ENCODE results near the gene DPYSL5. TPM values are rescaled to one million over a fixed set of nuclear protein-coding genes. Genes with fewer than 3 reads are reported as not detected.

DPYSL5 gene
- total RNA-seq, 5 donors from 2014 or later (not counting 1 experiment from before 2014, with no cell fraction given) = not detected

DNA sequence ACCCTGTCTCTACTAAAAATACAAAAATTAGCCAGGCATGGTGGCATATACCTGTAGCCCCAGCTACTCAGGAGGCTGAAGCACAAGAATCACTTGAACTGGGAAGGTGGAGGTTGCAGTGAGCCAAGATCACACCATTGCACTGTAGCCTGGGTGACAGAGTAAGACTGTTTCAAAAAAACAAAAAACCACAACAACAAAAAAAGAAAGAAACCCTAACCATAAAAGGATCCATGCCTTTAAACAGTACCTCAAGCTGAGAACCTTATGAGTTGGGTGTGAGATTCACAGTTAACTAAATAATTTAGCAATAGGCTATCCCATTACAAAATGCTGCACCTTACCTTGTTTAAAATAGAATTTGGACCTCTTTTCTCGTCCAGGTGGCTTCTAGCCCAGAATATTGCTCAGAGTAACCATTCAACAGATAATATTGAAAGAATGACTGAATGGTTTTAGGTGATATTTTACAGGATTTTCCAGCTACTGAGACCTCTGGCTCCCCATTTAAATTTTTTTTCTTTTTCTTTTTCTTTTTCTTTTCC is 6.4 kb downstream of the DPYSL5 start:
- H3K4me3 ChIP-seq (ENCODE audit: control insufficient read depth in 1 of 2, extremely low read depth in 1 of 2, low read length in 1 of 2) = no peak overlapping the region
- Mint-ChIP-seq H3K4me1 (peaks cover 0 to 8% (median 5%) of the 10 kb centered on the region in 3 donors), H3K27me3 (peaks cover 35 to 38% of the 10 kb centered on the region in 2 donors), H3K9me3 (no peaks in the 10 kb centered on the region), H3K27ac (no peak overlapping the region), H3K36me3 (no peaks in the 10 kb centered on the region), H3K4me3 (no peak overlapping the region)
- POLR2A ChIA-PET = no interaction called here
- ATAC-seq (replicated peaks in 1 of 4) (peak in 1 of 4 experiments; percentile 57), DNase-seq (no peak)
- no CpG with 5 or more reads among the region's 1 CpG for WGBS (ENCODE audit: insufficient coverage)
- no peaks in the 10 kb centered on the region for H3K9me3 ChIP-seq
- CTCF ChIA-PET = interaction anchor here in 1 of 2 donors (0.6 kb wide), 1 partner anchor 54 kb away, joined by 6 read pairs; no protein-coding TSS in a partner anchor
- peaks cover 2 to 8% of the 10 kb centered on the region in 2 experiments for H3K4me1 ChIP-seq (ENCODE audit: control insufficient read depth in 1 of 2, extremely low read depth in 1 of 2, insufficient read depth in 2 of 2, low read length in 2 of 2)
- no peaks in the 10 kb centered on the region for H3K36me3 ChIP-seq (ENCODE audit: control insufficient read depth in 2 of 2, extremely low read depth in 1 of 2, insufficient read depth in 1 of 2, low read length in 1 of 2)
- no peak overlapping the region for H3K27ac ChIP-seq (ENCODE audit: low read length)
- H3K27me3 ChIP-seq (replicated peaks in 1 of 2; ENCODE audit: control insufficient read depth in 2 of 2, extremely low read depth in 1 of 2, insufficient read depth in 2 of 2, low read length in 1 of 2) = peaks cover 12 to 26% of the 10 kb centered on the region in 2 experiments

DNA sequence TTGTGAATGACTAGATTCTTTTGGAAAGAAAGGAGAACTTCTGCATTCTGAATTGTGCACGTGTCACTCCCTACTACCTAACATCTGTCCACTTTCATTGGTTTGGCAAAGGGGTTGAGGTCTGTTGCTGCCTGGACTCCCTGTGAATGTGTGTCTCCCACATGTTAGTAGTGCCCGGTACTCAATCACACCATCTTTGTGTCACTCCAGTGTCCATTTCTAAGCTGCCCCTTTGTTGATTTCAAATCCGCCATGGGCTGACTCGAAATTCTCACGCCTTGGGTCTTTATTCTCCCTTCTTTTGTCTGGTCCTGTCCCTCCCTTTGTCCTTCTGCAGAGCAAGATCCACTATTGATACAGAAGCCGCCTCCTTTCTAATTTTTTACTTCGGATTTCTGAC is 7.5 kb downstream of the DPYSL5 start:
- Mint-ChIP-seq H3K27me3 (peaks cover 39 to 42% of the 10 kb centered on the region in 2 donors), H3K36me3 (no peaks in the 10 kb centered on the region), H3K4me3 (no peak overlapping the region), H3K4me1 (peaks cover 0 to 2% (median 0%) of the 10 kb centered on the region in 3 donors), H3K27ac (peak overlapping the region in 1 of 2 donors; percentile 1), H3K9me3 (no peaks in the 10 kb centered on the region)
- 100% methylated on average over 1 of the region's 7 CpGs for WGBS (ENCODE audit: insufficient coverage)
- no peaks in the 10 kb centered on the region for H3K36me3 ChIP-seq (ENCODE audit: control insufficient read depth in 2 of 2, extremely low read depth in 1 of 2, insufficient read depth in 1 of 2, low read length in 1 of 2)
- no peak for ATAC-seq (replicated peaks in 1 of 4)
- H3K27ac ChIP-seq (ENCODE audit: low read length) = no peak overlapping the region
- H3K4me1 ChIP-seq (ENCODE audit: control insufficient read depth in 1 of 2, extremely low read depth in 1 of 2, insufficient read depth in 2 of 2, low read length in 2 of 2) = no peaks in the 10 kb centered on the region
- H3K4me3 ChIP-seq (ENCODE audit: control insufficient read depth in 1 of 2, extremely low read depth in 1 of 2, low read length in 1 of 2) = no peak overlapping the region
- DNase-seq = no peak
- ChIA-PET POLR2A (no interaction called here), CTCF (no interaction called here)
- no peaks in the 10 kb centered on the region for H3K9me3 ChIP-seq
- peaks cover 11 to 16% of the 10 kb centered on the region in 2 experiments for H3K27me3 ChIP-seq (replicated peaks in 1 of 2; ENCODE audit: control insufficient read depth in 2 of 2, extremely low read depth in 1 of 2, insufficient read depth in 2 of 2, low read length in 1 of 2)

DNA sequence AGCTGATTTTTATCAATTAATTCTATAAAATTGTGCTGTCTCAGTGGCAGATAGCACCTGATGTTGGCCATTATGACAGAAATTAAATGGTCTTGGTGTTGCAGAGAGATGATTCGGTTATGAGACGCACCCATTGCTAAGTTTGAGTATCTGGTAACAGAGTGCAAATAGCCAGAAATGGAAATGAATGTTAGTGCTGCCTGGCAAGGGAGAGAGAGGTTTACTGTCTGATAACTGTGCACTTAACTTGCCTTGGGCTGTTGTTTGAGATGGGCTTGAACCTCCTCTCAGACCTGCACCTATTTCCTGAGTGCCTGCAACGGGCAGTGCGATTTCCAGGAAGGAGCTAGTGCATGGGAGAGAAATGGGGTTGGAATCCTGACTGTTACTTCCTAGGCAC is 11.7 kb downstream of the DPYSL5 start:
- ATAC-seq (replicated peaks in 1 of 4) = no peak
- H3K4me3 Mint-ChIP-seq = no peak overlapping the region

DNA sequence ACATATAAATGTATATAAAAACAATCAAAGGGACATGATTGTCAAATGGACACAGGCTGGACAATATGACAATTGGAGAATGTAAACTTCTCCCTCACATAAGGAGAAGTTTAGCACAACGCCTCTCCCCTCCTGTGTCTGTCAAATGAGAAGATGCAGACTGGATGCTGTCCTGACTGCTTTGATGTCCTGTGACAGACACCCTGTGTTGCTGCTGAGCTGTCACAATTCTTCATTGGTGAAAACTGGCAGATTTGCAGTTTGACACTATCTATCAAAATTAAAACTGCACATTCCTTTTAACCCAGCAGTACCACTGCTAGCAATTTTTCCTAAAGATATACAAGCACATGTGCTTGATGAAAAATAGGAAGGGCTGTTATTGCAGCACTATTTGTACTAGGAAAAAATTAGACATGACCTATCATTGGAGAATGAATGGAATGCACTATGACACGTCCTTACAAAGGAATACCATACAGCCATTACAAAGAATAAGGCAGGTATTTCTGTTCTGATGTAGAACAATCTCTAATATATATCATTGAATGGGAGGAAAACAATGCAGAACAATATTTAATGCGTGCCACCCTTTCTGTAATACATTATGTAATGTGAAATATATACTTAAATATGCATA is 12.4 kb downstream of the DPYSL5 start:
- H3K4me3 Mint-ChIP-seq = no peak overlapping the region
- ATAC-seq (replicated peaks in 1 of 4) (no peak), DNase-seq (no peak)
- WGBS (ENCODE audit: insufficient coverage) = 57% methylated on average over 1 of the region's 3 CpGs
- Histone ChIP-seq H3K4me1 (ENCODE audit: control insufficient read depth in 1 of 2, extremely low read depth in 1 of 2, insufficient read depth in 2 of 2, low read length in 2 of 2) (no peaks in the 10 kb centered on the region), H3K4me3 (ENCODE audit: control insufficient read depth in 1 of 2, extremely low read depth in 1 of 2, low read length in 1 of 2) (no peak overlapping the region), H3K27ac (ENCODE audit: low read length) (no peak overlapping the region), H3K27me3 (replicated peaks in 1 of 2; ENCODE audit: control insufficient read depth in 2 of 2, extremely low read depth in 1 of 2, insufficient read depth in 2 of 2, low read length in 1 of 2) (peaks cover 3 to 28% of the 10 kb centered on the region in 2 experiments), H3K9me3 (no peaks in the 10 kb centered on the region), H3K36me3 (ENCODE audit: control insufficient read depth in 2 of 2, extremely low read depth in 1 of 2, insufficient read depth in 1 of 2, low read length in 1 of 2) (no peaks in the 10 kb centered on the region)
- H3K4me1 Mint-ChIP-seq = no peaks in the 10 kb centered on the region
- no peak overlapping the region for H3K27ac Mint-ChIP-seq
- H3K36me3 Mint-ChIP-seq = no peaks in the 10 kb centered on the region
- CTCF ChIA-PET = interaction anchor here in 1 of 2 donors (0.6 kb wide), 1 partner anchor 1258 kb away, joined by 3 read pairs; no protein-coding TSS in a partner anchor
- H3K9me3 Mint-ChIP-seq = no peaks in the 10 kb centered on the region
- POLR2A ChIA-PET = no interaction called here
- H3K27me3 Mint-ChIP-seq = peaks cover 29 to 39% of the 10 kb centered on the region in 2 donors

More for the DNA sequence above, 11.7 kb downstream of the DPYSL5 start:
- no peaks in the 10 kb centered on the region for H3K4me1 ChIP-seq (ENCODE audit: control insufficient read depth in 1 of 2, extremely low read depth in 1 of 2, insufficient read depth in 2 of 2, low read length in 2 of 2)
- Mint-ChIP-seq H3K27me3 (peaks cover 29 to 35% of the 10 kb centered on the region in 2 donors), H3K4me1 (no peaks in the 10 kb centered on the region), H3K9me3 (no peaks in the 10 kb centered on the region), H3K36me3 (no peaks in the 10 kb centered on the region), H3K27ac (no peak overlapping the region)
- no peak overlapping the region for H3K27ac ChIP-seq (ENCODE audit: low read length)
- ChIA-PET POLR2A (no interaction called here), CTCF (no interaction called here)
- no peak for DNase-seq
- peaks cover 3 to 28% of the 10 kb centered on the region in 2 experiments for H3K27me3 ChIP-seq (replicated peaks in 1 of 2; ENCODE audit: control insufficient read depth in 2 of 2, extremely low read depth in 1 of 2, insufficient read depth in 2 of 2, low read length in 1 of 2)
- no peaks in the 10 kb centered on the region for H3K36me3 ChIP-seq (ENCODE audit: control insufficient read depth in 2 of 2, extremely low read depth in 1 of 2, insufficient read depth in 1 of 2, low read length in 1 of 2)
- H3K4me3 ChIP-seq (ENCODE audit: control insufficient read depth in 1 of 2, extremely low read depth in 1 of 2, low read length in 1 of 2) = no peak overlapping the region
- no peaks in the 10 kb centered on the region for H3K9me3 ChIP-seq
- WGBS (ENCODE audit: insufficient coverage) = 92% methylated on average over 4 of the region's 4 CpGs

DNA sequence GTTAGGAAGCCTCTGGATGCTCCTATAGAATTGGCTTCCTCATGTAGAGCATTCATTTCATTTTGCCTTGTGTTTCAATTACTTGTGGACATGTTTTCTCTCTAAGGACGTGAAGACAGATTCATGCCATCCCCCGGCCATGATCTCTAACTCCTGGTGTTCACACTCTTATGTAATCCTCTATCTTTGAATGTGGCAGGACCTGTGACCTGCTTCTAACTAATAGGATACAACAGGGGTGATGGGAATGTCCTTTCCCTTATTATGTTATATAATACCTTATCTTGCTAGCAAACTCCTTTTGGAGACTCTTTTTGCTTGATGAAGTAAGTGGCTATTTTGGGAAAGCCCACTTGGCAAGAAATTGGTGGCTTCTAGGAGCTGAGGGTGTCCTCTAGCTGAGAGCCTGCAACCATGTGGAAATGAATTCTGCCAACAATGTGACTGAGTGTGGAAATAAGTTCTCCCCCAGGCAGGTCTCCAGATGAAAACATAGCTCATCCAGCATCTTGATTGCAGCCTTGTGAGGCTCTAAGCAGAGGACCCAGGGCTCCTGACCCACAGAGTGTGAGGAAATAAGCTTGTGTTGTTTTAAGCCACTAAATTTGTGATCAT is 13.8 kb downstream of the DPYSL5 start:
- no peaks in the 10 kb centered on the region for H3K4me1 Mint-ChIP-seq
- no peaks in the 10 kb centered on the region for H3K36me3 Mint-ChIP-seq
- CTCF ChIA-PET = no interaction called here
- ATAC-seq (replicated peaks in 1 of 4) (no peak), DNase-seq (no peak)
- H3K27me3 Mint-ChIP-seq = peaks cover 21 to 31% of the 10 kb centered on the region in 2 donors
- no peak overlapping the region for H3K27ac Mint-ChIP-seq
- no CpG with 5 or more reads among the region's 2 CpGs for WGBS (ENCODE audit: insufficient coverage)
- POLR2A ChIA-PET = interaction anchor here in 1 of 2 donors (0.6 kb wide), 1 partner anchor 13 kb away, joined by 3 read pairs; no protein-coding TSS in a partner anchor
- H3K27ac ChIP-seq (ENCODE audit: low read length) = no peak overlapping the region
- H3K4me3 ChIP-seq (ENCODE audit: control insufficient read depth in 1 of 2, extremely low read depth in 1 of 2, low read length in 1 of 2) = no peak overlapping the region
- H3K4me1 ChIP-seq (ENCODE audit: control insufficient read depth in 1 of 2, extremely low read depth in 1 of 2, insufficient read depth in 2 of 2, low read length in 2 of 2) = no peaks in the 10 kb centered on the region
- peaks cover 3 to 28% of the 10 kb centered on the region in 2 experiments for H3K27me3 ChIP-seq (replicated peaks in 1 of 2; ENCODE audit: control insufficient read depth in 2 of 2, extremely low read depth in 1 of 2, insufficient read depth in 2 of 2, low read length in 1 of 2)
- no peaks in the 10 kb centered on the region for H3K36me3 ChIP-seq (ENCODE audit: control insufficient read depth in 2 of 2, extremely low read depth in 1 of 2, insufficient read depth in 1 of 2, low read length in 1 of 2)
- H3K9me3 ChIP-seq = no peaks in the 10 kb centered on the region
- H3K9me3 Mint-ChIP-seq = no peaks in the 10 kb centered on the region
- H3K4me3 Mint-ChIP-seq = no peak overlapping the region

DNA sequence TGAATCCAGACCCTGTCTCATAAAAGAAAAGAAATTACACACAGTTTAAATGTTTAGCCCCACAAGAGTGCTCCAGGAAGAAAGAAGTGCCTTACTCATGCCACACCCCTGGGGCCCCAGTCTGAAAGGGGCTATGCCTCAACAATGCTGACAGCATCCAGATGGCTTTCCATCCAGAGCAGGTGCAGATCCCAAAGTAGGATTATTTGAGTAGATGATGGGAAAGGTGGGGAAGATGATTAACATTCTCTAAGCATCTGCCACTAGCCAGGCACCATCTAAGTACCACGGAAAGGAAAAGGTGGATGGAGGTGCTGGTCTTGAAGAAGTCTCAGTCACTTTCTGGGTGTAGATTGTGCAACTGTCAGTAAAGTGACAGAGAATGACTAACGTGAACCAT is 16.3 kb downstream of the DPYSL5 start:
- Mint-ChIP-seq H3K36me3 (no peaks in the 10 kb centered on the region), H3K4me1 (no peaks in the 10 kb centered on the region), H3K27ac (no peak overlapping the region), H3K9me3 (no peaks in the 10 kb centered on the region), H3K27me3 (peaks cover 25 to 43% of the 10 kb centered on the region in 2 donors), H3K4me3 (no peak overlapping the region)
- ChIA-PET POLR2A (no interaction called here), CTCF (no interaction called here)
- H3K27me3 ChIP-seq (replicated peaks in 1 of 2; ENCODE audit: control insufficient read depth in 2 of 2, extremely low read depth in 1 of 2, insufficient read depth in 2 of 2, low read length in 1 of 2) = peaks cover 0 to 17% of the 10 kb centered on the region in 2 experiments
- WGBS (ENCODE audit: insufficient coverage) = 88% methylated on average over 1 of the region's 2 CpGs
- no peak overlapping the region for H3K27ac ChIP-seq (ENCODE audit: low read length)
- DNase-seq = no peak
- no peaks in the 10 kb centered on the region for H3K4me1 ChIP-seq (ENCODE audit: control insufficient read depth in 1 of 2, extremely low read depth in 1 of 2, insufficient read depth in 2 of 2, low read length in 2 of 2)
- ATAC-seq (replicated peaks in 1 of 4) = no peak
- H3K36me3 ChIP-seq (ENCODE audit: control insufficient read depth in 2 of 2, extremely low read depth in 1 of 2, insufficient read depth in 1 of 2, low read length in 1 of 2) = no peaks in the 10 kb centered on the region
- no peaks in the 10 kb centered on the region for H3K9me3 ChIP-seq
- no peak overlapping the region for H3K4me3 ChIP-seq (ENCODE audit: control insufficient read depth in 1 of 2, extremely low read depth in 1 of 2, low read length in 1 of 2)

Data from T-cell (primary cell).